PC-3 (cell line): ENCODE measurements around the gene SYDE2. TPM values are rescaled to one million over a fixed set of nuclear protein-coding genes. Genes with fewer than 3 reads are reported as not detected.
A peak's percentile ranks its signal among the peaks of the same experiment; 100 is the strongest.

Experiments used
- ATAC-seq: fragments of 200-7000 bp; cut with Tn5 transposase; 2 replicates; pipeline ENCODE4 v1.9.1; 2020; ENCODE audit warnings: mild to moderate bottlenecking, moderate library complexity
- BruUV-seq: library from RNA; stranded (reverse); fragments of 400-500 nt; replicated peaks from 2 replicates; lab custom pipeline; 2021; lab: Mats Ljungman, UMichigan
- CTCF ChIA-PET: fragments of 300-600 bp; sonication (Branson Sonifier 250); formaldehyde crosslinking; loops from one replicate; lab custom pipeline; 2022; ENCODE audit warnings: antibody characterized with exemption; lab: Charles Lee
- POLR2A ChIA-PET: fragments of 300-600 bp; sonication (Branson Sonifier 250); formaldehyde crosslinking; loops from one replicate; lab custom pipeline; 2022; ENCODE audit warnings: antibody characterized with exemption; ENCODE audit not compliant: unreplicated experiment; lab: Charles Lee
- DNase-seq: peaks from one replicate; pipeline ENCODE4 v3.0.0-alpha.2; 2015
- H2AFZ ChIP-seq: fragments of 300-600 bp; sonication (generic); 2 replicates; pipeline ENCODE4 v1.6.0; 2016; ENCODE audit warnings: antibody characterized with exemption, low read length
- H3F3A ChIP-seq: fragments of 300-600 bp; sonication (generic); one replicate; pipeline ENCODE4 v1.6.0; 2017; ENCODE audit warnings: antibody characterized with exemption, low read length, control low read depth, mild to moderate bottlenecking; ENCODE audit not compliant: unreplicated experiment
- H3K27ac ChIP-seq: fragments of 300-600 bp; sonication (generic); 2 replicates; pipeline ENCODE4 v1.5.1; 2016; ENCODE audit warnings: mild to moderate bottlenecking, low read length
- H3K27me3 ChIP-seq: fragments of 300-600 bp; sonication (generic); 2 replicates; pipeline ENCODE4 v1.6.1; 2016; ENCODE audit warnings: low read length, mixed read lengths
- H3K36me3 ChIP-seq: fragments of 300-600 bp; sonication (generic); 2 replicates; pipeline ENCODE4 v1.6.1; 2016; ENCODE audit warnings: low read depth, mixed run types, low read length, mixed read lengths
- H3K4me1 ChIP-seq: fragments of 300-600 bp; sonication (generic); 2 replicates; pipeline ENCODE4 v1.5.1; 2016; ENCODE audit warnings: low read length; ENCODE audit not compliant: insufficient read depth
- H3K4me2 ChIP-seq: fragments of 300-600 bp; sonication (generic); 2 replicates; pipeline ENCODE4 v1.6.0; 2016; ENCODE audit warnings: low read length
- H3K4me3 ChIP-seq: fragments of 300-600 bp; sonication (generic); 2 replicates; pipeline ENCODE4 v1.5.1; 2016; ENCODE audit warnings: mild to moderate bottlenecking, low read length, mixed read lengths
- H3K79me2 ChIP-seq: fragments of 300-600 bp; sonication (generic); 2 replicates; pipeline ENCODE4 v1.6.1; 2017; ENCODE audit warnings: low read length, mixed read lengths
- H3K9ac ChIP-seq: fragments of 300-600 bp; sonication (generic); 2 replicates; pipeline ENCODE4 v1.6.0; 2016; ENCODE audit warnings: mild to moderate bottlenecking, low read length
- H3K9me2 ChIP-seq: fragments of 300-600 bp; sonication (generic); replicated peaks from 2 replicates; pipeline ENCODE4 v1.6.1; 2016; ENCODE audit warnings: mixed run types, low read length, mixed read lengths
- H3K9me3 ChIP-seq: fragments of 300-600 bp; sonication (generic); 2 replicates; pipeline ENCODE4 v1.6.1; 2016; ENCODE audit warnings: low read length, mixed read lengths
- H4K20me1 ChIP-seq: fragments of 300-600 bp; sonication (generic); 2 replicates; pipeline ENCODE4 v1.6.1; 2016; ENCODE audit warnings: low read length, mixed read lengths
- CTCF ChIP-seq: fragments of 300-600 bp; sonication (generic); conservative IDR thresholded peaks from 2 replicates; pipeline ENCODE4 v1.5.1; 2017; ENCODE audit warnings: antibody characterized with exemption, low read depth, mild to moderate bottlenecking, low read length
- EZH2 ChIP-seq: fragments of 300-600 bp; sonication (generic); IDR thresholded peaks from one replicate; pipeline ENCODE4 v1.6.1; 2017; ENCODE audit warnings: antibody characterized with exemption, mild to moderate bottlenecking, low read length; ENCODE audit not compliant: unreplicated experiment
- EZH2phosphoT487 ChIP-seq: fragments of 300-600 bp; sonication (generic); IDR thresholded peaks from 2 replicates; pipeline ENCODE4 v1.6.1; 2018; ENCODE audit warnings: mild to moderate bottlenecking, antibody characterized with exemption, low read length, borderline replicate concordance
- intact Hi-C: fragments of 100-400 bp; cut with micrococcal nuclease; formaldehyde crosslinking; loops from 2 replicates; pipeline ENCODE4 v1.9.0; 2023
- total RNA-seq: library from RNA; depleted of rRNA; stranded (reverse); fragments of >200 nt; gene quantifications from 2 replicates; pipeline ENCODE4 v1.2.3, GENCODE V29; 2014

Gene SYDE2
- total RNA-seq, 1 experiment from 2014 or later = 4.4 TPM

- POLR2A ChIA-PET = no interaction called here
- no TSS peak for BruUV-seq
- peaks cover 2% of the 10 kb centered on the region; the same call in 1 of the 2 replicates for H3K36me3 ChIP-seq
- H3K9me2 ChIP-seq = no peaks in the 10 kb centered on the region
- CTCF ChIA-PET = no interaction called here
- no peak overlapping the region for H3K27ac ChIP-seq
- no peaks in the 10 kb centered on the region for H3K9me3 ChIP-seq
- H4K20me1 ChIP-seq = no peaks in the 10 kb centered on the region
- no peaks in the 10 kb centered on the region for H3K79me2 ChIP-seq
- intact Hi-C loops = no loop called here
- no peak overlapping the region for H3K4me3 ChIP-seq
- TF ChIP-seq EZH2 (no peak), CTCF (no peak), EZH2phosphoT487 (no peak)
- no peak overlapping the region for H3K9ac ChIP-seq
- H3K4me1 ChIP-seq = no peaks in the 10 kb centered on the region
- no peak overlapping the region for H2AFZ ChIP-seq
- H3F3A ChIP-seq = no peaks in the 10 kb centered on the region
- H3K4me2 ChIP-seq = no peak overlapping the region
- ATAC-seq = no peak
- DNase-seq = no peak
- no peaks in the 10 kb centered on the region for H3K27me3 ChIP-seq
These were observed 21.3 kb downstream of the SYDE2 start for GRCh38 chr1:85179522-85179921.

- ChIA-PET POLR2A (no interaction called here), CTCF (no interaction called here)
- no peak for ATAC-seq
- Histone ChIP-seq H3K9me3 (no peaks in the 10 kb centered on the region), H3K4me2 (no peak overlapping the region), H3K27ac (no peak overlapping the region), H3K4me1 (no peaks in the 10 kb centered on the region), H3K9ac (no peak overlapping the region), H3K27me3 (no peaks in the 10 kb centered on the region), H3K4me3 (no peak overlapping the region), H3K9me2 (no peaks in the 10 kb centered on the region), H4K20me1 (no peaks in the 10 kb centered on the region), H2AFZ (no peak overlapping the region), H3F3A (no peaks in the 10 kb centered on the region), H3K79me2 (no peaks in the 10 kb centered on the region), H3K36me3 (peaks cover 2% of the 10 kb centered on the region; the same call in 1 of the 2 replicates)
- intact Hi-C loops = no loop called here
- no TSS peak for BruUV-seq
- DNase-seq = no peak
- TF ChIP-seq EZH2 (no peak), CTCF (no peak), EZH2phosphoT487 (no peak)
These were observed 22.4 kb downstream of the SYDE2 start for GRCh38 chr1:85178396-85178795.

- H4K20me1 ChIP-seq = no peaks in the 10 kb centered on the region
- POLR2A ChIA-PET = no interaction called here
- DNase-seq (peak; percentile 29), ATAC-seq (no peak)
- H3K4me3 ChIP-seq = no peak overlapping the region
- intact Hi-C loops = no loop called here
- H3K9ac ChIP-seq = no peak overlapping the region
- H2AFZ ChIP-seq = no peak overlapping the region
- no peaks in the 10 kb centered on the region for H3F3A ChIP-seq
- H3K27ac ChIP-seq = no peak overlapping the region
- no peaks in the 10 kb centered on the region for H3K9me3 ChIP-seq
- H3K4me1 ChIP-seq = no peaks in the 10 kb centered on the region
- no TSS peak for BruUV-seq
- no peaks in the 10 kb centered on the region for H3K79me2 ChIP-seq
- TF ChIP-seq EZH2phosphoT487 (no peak), EZH2 (no peak), CTCF (no peak)
- CTCF ChIA-PET = no interaction called here
- no peaks in the 10 kb centered on the region for H3K36me3 ChIP-seq
- H3K9me2 ChIP-seq = no peaks in the 10 kb centered on the region
- H3K27me3 ChIP-seq = no peaks in the 10 kb centered on the region
- H3K4me2 ChIP-seq = no peak overlapping the region
These were observed 26.3 kb downstream of the SYDE2 start for GRCh38 chr1:85174503-85174902.
